ENCODE measurements around the gene TMEM190.

TMEM190 gene

GRCh38 chr19:55372316-55373081, 4.1 kb upstream of the TMEM190 start:
- FAIRE-seq: no peak

GRCh38 chr19:55373306-55373992, 3.2 kb upstream of the TMEM190 start:
- FAIRE-seq: no peak

GRCh38 chr19:55373993-55374757, 2.5 kb upstream of the TMEM190 start:
- no peak for FAIRE-seq

- no peak for FAIRE-seq
Measured at GRCh38 chr19:55377356-55378131, 918 bp downstream of the TMEM190 start.

GRCh38 chr19:55379174-55379573, 2.5 kb downstream of the TMEM190 start:
- no peak for FAIRE-seq

- FAIRE-seq: no peak
Measured at GRCh38 chr19:55382013-55382412, 5.4 kb downstream of the TMEM190 start.

- FAIRE-seq: no peak
Measured at GRCh38 chr19:55382522-55383054, 6.0 kb downstream of the TMEM190 start.

- FAIRE-seq: no peak
Measured at GRCh38 chr19:55383279-55384130, 6.9 kb downstream of the TMEM190 start.

- no peak for FAIRE-seq
Measured at GRCh38 chr19:55384131-55384919, 7.7 kb downstream of the TMEM190 start, which contains the start of gene TMEM238. TMEM238 (minus strand) TSS chr19:55384292; CDS start chr19:55384259, 33 bp downstream.

- no peak for FAIRE-seq
Measured at GRCh38 chr19:55384920-55385723, 8.5 kb downstream of the TMEM190 start.

- FAIRE-seq: peak; percentile 92
Measured at GRCh38 chr19:55385724-55386492, 9.3 kb downstream of the TMEM190 start, which contains the start of gene RPL28. RPL28 (plus strand) TSS chr19:55385932; CDS start chr19:55386358, 426 bp downstream.

GRCh38 chr19:55386493-55386971, 9.9 kb downstream of the TMEM190 start:
- FAIRE-seq: no peak

- no peak for FAIRE-seq
Measured at GRCh38 chr19:55387736-55388497, 11.3 kb downstream of the TMEM190 start.

GRCh38 chr19:55389386-55390317, 13.0 kb downstream of the TMEM190 start:
- FAIRE-seq: no peak

GRCh38 chr19:55390461-55390880, 13.8 kb downstream of the TMEM190 start:
- no peak for FAIRE-seq

GRCh38 chr19:55391191-55391670, 14.6 kb downstream of the TMEM190 start:
- FAIRE-seq: no peak

Measured in endometrium (tissue), 2 donors.